ENCODE results near the gene BLCAP.

The BLCAP gene

DNA sequence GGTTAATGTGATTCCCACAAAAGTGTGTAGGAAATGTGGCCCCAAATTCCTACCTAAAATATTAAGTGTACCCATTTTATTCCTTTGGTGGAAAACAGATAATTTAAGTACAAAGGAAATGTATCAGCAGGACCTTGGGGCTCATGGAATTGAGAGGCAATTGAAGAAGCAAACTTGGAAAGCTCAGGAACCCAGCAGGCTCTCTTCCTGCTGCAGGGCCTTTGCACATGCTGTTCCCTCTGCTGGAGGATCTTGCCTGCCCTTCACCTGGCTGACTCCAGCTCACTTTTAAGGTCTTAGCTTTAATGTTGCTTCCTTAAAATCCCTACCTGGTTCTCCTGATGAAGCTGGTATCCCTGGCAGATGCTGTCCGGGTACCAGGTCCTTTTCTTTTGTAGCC lies 9.8 kb upstream of the BLCAP start:
- Histone ChIP-seq H3K27me3 (ENCODE audit: insufficient read depth, poor library complexity, severe bottlenecking) (no peaks in the 10 kb centered on the region), H3K27ac (replicated peaks) (no peak overlapping the region), H3K4me3 (replicated peaks; ENCODE audit: insufficient read depth, low read length) (no peak overlapping the region)
- no peak for DNase-seq (ENCODE audit: low read depth in 1 of 2, low spot score in 1 of 2)
- TF ChIP-seq SPI1 (IDR thresholded peaks at IDR 0.05; ENCODE audit: borderline replicate concordance, low read depth): no peak
- no peak for TF ChIP-seq GABPA (IDR thresholded peaks at IDR 0.05; ENCODE audit: low read depth)
- TF ChIP-seq, protein P1, sequence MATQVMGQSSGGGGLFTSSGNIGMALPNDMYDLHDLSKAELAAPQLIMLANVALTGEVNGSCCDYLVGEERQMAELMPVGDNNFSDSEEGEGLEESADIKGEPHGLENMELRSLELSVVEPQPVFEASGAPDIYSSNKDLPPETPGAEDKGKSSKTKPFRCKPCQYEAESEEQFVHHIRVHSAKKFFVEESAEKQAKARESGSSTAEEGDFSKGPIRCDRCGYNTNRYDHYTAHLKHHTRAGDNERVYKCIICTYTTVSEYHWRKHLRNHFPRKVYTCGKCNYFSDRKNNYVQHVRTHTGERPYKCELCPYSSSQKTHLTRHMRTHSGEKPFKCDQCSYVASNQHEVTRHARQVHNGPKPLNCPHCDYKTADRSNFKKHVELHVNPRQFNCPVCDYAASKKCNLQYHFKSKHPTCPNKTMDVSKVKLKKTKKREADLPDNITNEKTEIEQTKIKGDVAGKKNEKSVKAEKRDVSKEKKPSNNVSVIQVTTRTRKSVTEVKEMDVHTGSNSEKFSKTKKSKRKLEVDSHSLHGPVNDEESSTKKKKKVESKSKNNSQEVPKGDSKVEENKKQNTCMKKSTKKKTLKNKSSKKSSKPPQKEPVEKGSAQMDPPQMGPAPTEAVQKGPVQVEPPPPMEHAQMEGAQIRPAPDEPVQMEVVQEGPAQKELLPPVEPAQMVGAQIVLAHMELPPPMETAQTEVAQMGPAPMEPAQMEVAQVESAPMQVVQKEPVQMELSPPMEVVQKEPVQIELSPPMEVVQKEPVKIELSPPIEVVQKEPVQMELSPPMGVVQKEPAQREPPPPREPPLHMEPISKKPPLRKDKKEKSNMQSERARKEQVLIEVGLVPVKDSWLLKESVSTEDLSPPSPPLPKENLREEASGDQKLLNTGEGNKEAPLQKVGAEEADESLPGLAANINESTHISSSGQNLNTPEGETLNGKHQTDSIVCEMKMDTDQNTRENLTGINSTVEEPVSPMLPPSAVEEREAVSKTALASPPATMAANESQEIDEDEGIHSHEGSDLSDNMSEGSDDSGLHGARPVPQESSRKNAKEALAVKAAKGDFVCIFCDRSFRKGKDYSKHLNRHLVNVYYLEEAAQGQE (IDR thresholded peaks at IDR 0.05; ENCODE audit: insufficient replicate concordance, low read depth): no peak
- TF ChIP-seq POLR2AphosphoS5 (IDR thresholded peaks at IDR 0.05; ENCODE audit: low read depth): no peak
- TF ChIP-seq, protein P2, sequence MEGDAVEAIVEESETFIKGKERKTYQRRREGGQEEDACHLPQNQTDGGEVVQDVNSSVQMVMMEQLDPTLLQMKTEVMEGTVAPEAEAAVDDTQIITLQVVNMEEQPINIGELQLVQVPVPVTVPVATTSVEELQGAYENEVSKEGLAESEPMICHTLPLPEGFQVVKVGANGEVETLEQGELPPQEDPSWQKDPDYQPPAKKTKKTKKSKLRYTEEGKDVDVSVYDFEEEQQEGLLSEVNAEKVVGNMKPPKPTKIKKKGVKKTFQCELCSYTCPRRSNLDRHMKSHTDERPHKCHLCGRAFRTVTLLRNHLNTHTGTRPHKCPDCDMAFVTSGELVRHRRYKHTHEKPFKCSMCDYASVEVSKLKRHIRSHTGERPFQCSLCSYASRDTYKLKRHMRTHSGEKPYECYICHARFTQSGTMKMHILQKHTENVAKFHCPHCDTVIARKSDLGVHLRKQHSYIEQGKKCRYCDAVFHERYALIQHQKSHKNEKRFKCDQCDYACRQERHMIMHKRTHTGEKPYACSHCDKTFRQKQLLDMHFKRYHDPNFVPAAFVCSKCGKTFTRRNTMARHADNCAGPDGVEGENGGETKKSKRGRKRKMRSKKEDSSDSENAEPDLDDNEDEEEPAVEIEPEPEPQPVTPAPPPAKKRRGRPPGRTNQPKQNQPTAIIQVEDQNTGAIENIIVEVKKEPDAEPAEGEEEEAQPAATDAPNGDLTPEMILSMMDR (IDR thresholded peaks at IDR 0.05; ENCODE audit: insufficient read depth, low read length): no peak

DNA sequence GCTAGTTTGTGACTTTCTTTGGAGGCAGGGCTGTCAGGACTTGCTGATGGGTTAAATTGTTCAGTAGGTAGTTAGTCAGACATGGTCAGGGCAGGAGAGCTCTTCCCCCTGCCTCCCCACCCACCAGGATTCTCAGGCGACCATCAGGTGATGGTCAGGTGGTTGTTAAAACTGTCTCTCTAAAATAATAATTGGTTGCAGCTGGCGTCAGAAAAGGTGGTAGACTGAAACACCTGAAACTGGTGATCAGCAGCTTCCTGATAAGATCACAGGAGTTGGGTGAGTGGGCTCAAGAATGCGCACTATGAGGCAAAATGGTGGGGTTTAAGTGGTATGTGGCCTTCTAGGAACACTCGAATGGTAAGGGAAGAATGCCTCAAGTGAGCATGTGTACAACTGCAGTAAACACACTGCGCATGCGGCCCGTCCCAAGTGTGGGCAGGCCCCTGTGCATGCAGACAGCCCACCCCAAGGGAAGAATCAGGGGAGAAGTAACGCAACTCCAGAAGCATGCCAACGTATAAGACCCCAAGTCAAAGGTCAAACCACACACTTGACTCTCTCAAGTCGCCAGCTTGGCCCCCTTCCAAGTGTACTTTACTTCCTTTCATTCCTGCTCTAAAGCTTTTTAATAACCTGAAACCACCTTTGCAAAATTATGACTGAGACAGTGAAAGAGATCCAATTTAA lies 7.9 kb upstream of the BLCAP start:
- Histone ChIP-seq H3K27me3 (ENCODE audit: insufficient read depth, poor library complexity, severe bottlenecking) (no peaks in the 10 kb centered on the region), H3K4me3 (replicated peaks; ENCODE audit: insufficient read depth, low read length) (no peak overlapping the region), H3K27ac (replicated peaks) (no peak overlapping the region)
- TF ChIP-seq, protein P1 (IDR thresholded peaks at IDR 0.05; ENCODE audit: insufficient replicate concordance, low read depth): no peak
- TF ChIP-seq GABPA (IDR thresholded peaks at IDR 0.05; ENCODE audit: low read depth) (no peak), SPI1 (IDR thresholded peaks at IDR 0.05; ENCODE audit: borderline replicate concordance, low read depth) (no peak), POLR2AphosphoS5 (IDR thresholded peaks at IDR 0.05; ENCODE audit: low read depth) (no peak)
- TF ChIP-seq, protein P2 (IDR thresholded peaks at IDR 0.05; ENCODE audit: insufficient read depth, low read length): no peak
- DNase-seq (ENCODE audit: low read depth in 1 of 2, low spot score in 1 of 2): no peak

DNA sequence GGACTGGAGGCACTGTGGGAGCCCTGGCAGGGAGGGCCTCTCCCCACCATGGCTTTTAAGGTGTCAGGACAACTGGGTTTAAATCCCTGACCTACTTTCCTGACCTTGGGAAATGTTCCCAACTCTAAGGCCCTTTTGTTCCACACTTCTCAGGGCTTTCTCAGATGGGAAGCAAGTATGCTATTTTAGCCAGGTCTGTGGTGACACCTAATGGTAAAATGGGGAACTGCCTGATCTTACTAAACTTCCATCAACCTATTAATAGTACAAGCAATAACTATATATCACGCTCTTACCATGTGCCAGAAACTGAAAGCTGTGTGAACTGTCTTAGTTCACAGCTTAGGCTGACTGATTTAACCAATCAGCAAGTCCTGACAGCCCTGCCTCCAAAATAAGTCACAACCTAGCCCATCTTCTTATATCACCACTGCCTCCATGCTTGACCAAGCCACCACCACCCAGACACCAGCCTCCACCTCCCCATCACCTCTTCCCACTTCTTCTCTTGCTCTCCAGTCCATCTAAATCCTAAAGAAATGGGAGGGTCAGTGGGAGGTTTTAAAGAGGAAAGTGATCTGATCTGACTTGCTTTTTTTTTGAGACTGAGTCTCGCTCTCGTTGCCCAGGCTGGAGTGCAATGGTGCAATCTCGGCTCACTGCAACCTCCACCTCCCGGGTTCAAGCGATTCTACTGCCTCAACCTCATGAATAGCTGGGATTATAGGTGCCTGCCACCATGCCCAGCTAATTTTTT lies 6.9 kb upstream of the BLCAP start:
- Histone ChIP-seq H3K27me3 (ENCODE audit: insufficient read depth, poor library complexity, severe bottlenecking) (no peaks in the 10 kb centered on the region), H3K4me3 (replicated peaks; ENCODE audit: insufficient read depth, low read length) (no peak overlapping the region), H3K27ac (replicated peaks) (no peak overlapping the region)
- peak; percentile 42; the same call in 1 of the 2 replicates for TF ChIP-seq SPI1 (IDR thresholded peaks at IDR 0.05; ENCODE audit: borderline replicate concordance, low read depth)
- TF ChIP-seq, protein P2 (IDR thresholded peaks at IDR 0.05; ENCODE audit: insufficient read depth, low read length): peak; percentile 90
- TF ChIP-seq, protein P1 (IDR thresholded peaks at IDR 0.05; ENCODE audit: insufficient replicate concordance, low read depth): no peak
- peak in 1 of 2 experiments; percentile 57 for DNase-seq (ENCODE audit: low read depth in 1 of 2, low spot score in 1 of 2)

Data from HL-60 (cell line).